Body of pancreas (tissue), 4 donors: ENCODE measurements around the gene REXO2. TPM values are rescaled to one million over a fixed set of nuclear protein-coding genes. Genes with fewer than 3 reads are reported as not detected.

ENCODE experiments used
- ATAC-seq: fragments of 150-250 bp; one replicate; pipeline ENCODE4 v1.9.1; 2016
- DNase-seq, 4 donors: peaks; one replicate each; pipeline ENCODE4 v3.0.0-alpha.2; 2019
- H3K27ac ChIP-seq, 4 donors: fragments of 200-600 bp; sonication (generic); 1 replicate in 3 of 4; 2 replicates in 1 of 4; pipeline versions ENCODE4 v1.5.1 to v1.6.1; 2016 to 2019; ENCODE audit warnings: mild to moderate bottlenecking in 1 of 4, mixed read lengths in 1 of 4, moderate library complexity in 1 of 4
- H3K27me3 ChIP-seq, 2 donors: fragments of 200-600 bp; sonication (generic); one replicate each; pipeline ENCODE4 v1.6.0; 2016; ENCODE audit warnings: mild to moderate bottlenecking in 1 of 2
- H3K36me3 ChIP-seq, 2 donors: fragments of 200-600 bp; sonication (generic); replicated peaks in 1 of 2; 2 replicates each; pipeline ENCODE4 v1.5.1; 2016; ENCODE audit warnings: low read depth in 2 of 2; ENCODE audit not compliant: insufficient read depth in 1 of 2
- H3K4me1 ChIP-seq: fragments of 200-600 bp; sonication (generic); one replicate; pipeline ENCODE4 v1.6.0; 2016
- H3K4me3 ChIP-seq, 2 donors: fragments of 200-600 bp; sonication (generic); 1 replicate in 1 of 2; 2 replicates in 1 of 2; pipeline ENCODE4 v1.5.1; 2016 to 2019
- H3K9me3 ChIP-seq, 3 donors: fragments of 200-600 bp; sonication (generic); 1 replicate in 2 of 3; 2 replicates in 1 of 3; pipeline ENCODE4 v1.5.1; 2016
- POLR2A ChIP-seq, 3 donors: fragments of 450-650 bp; IDR thresholded peaks; one replicate each; pipeline ENCODE4 v1.6.1; 2016; ENCODE audit warnings: antibody characterized with exemption in 3 of 3, mild to moderate bottlenecking in 2 of 3
- WGBS, 2 donors: methylation state at CpG; one replicate each; pipeline ENCODE4 v1.1.5; 2017; 5-methylcytosine and 5-hydroxymethylcytosine counted together
- intact Hi-C: fragments of 100-400 bp; cut with DNase I; formaldehyde crosslinking; loops from one replicate; pipeline ENCODE4 v1.15.1; 2023
- total RNA-seq, 2 donors: library from RNA; depleted of rRNA; stranded (reverse); fragments of >200 nt; gene quantifications; one replicate each; pipeline ENCODE4 v1.1.0, GENCODE V29; 2016
- TF ChIP-seq, protein P1 (sequence below), 7 experiments: fragments of 450-650 bp in 4 of 7; fragments of 200-600 bp in 3 of 7; sonication (generic) in 3 of 7; IDR thresholded peaks; one replicate each; pipeline ENCODE4 v1.5.1; 2016 to 2019; ENCODE audit warnings: antibody characterized with exemption in 7 of 7

REXO2 gene
- total RNA-seq, 2 donors from 2014 or later = 92.1 to 95.9 TPM

DNA sequence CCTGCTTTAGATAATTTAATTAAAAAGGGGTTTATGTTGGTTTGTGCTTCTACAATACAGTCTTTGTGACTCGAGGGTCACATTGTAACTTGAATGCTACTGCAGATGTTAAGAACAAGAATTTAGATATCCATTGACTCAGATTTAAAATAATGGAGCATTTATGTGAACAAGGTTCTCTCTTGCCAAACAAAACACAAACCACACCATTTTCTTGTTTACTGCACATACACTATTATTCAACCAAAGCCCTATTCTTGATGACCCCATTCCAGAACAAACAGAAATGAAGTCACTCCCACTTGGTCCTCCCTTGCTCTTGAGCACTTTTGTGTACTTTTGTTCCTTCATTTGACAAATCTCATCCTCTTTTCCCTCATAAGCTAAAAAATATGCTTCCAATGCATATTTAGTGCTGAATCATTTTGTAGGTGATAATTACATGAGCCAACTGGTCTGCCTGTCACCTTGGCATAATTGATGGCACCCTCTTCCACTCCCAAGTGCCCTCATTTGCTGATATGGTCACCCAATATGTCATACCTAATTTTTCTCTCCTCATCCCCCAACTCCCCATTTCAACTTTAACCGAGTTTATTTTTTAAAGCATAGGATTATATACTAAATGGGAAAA is 41.8 kb upstream of the REXO2 start:
- H3K9me3 ChIP-seq = peaks cover 0 to 3% (median 0%) of the 10 kb centered on the region in 3 donors
- DNase-seq (no peak), ATAC-seq (no peak)
- H3K4me3 ChIP-seq = no peak overlapping the region
- peaks cover 21% of the 10 kb centered on the region for H3K4me1 ChIP-seq
- no peaks in the 10 kb centered on the region for H3K36me3 ChIP-seq
- H3K27me3 ChIP-seq = no peaks in the 10 kb centered on the region
- WGBS, 2 donors = 79 to 88% methylated on average over 2 of the region's 2 CpGs
- intact Hi-C loops = no loop called here
- no peak overlapping the region for H3K27ac ChIP-seq
- TF ChIP-seq POLR2A (IDR thresholded peaks at IDR 0.05) = no peak
- TF ChIP-seq, protein P1, sequence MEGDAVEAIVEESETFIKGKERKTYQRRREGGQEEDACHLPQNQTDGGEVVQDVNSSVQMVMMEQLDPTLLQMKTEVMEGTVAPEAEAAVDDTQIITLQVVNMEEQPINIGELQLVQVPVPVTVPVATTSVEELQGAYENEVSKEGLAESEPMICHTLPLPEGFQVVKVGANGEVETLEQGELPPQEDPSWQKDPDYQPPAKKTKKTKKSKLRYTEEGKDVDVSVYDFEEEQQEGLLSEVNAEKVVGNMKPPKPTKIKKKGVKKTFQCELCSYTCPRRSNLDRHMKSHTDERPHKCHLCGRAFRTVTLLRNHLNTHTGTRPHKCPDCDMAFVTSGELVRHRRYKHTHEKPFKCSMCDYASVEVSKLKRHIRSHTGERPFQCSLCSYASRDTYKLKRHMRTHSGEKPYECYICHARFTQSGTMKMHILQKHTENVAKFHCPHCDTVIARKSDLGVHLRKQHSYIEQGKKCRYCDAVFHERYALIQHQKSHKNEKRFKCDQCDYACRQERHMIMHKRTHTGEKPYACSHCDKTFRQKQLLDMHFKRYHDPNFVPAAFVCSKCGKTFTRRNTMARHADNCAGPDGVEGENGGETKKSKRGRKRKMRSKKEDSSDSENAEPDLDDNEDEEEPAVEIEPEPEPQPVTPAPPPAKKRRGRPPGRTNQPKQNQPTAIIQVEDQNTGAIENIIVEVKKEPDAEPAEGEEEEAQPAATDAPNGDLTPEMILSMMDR (IDR thresholded peaks at IDR 0.05) = no peak

DNA sequence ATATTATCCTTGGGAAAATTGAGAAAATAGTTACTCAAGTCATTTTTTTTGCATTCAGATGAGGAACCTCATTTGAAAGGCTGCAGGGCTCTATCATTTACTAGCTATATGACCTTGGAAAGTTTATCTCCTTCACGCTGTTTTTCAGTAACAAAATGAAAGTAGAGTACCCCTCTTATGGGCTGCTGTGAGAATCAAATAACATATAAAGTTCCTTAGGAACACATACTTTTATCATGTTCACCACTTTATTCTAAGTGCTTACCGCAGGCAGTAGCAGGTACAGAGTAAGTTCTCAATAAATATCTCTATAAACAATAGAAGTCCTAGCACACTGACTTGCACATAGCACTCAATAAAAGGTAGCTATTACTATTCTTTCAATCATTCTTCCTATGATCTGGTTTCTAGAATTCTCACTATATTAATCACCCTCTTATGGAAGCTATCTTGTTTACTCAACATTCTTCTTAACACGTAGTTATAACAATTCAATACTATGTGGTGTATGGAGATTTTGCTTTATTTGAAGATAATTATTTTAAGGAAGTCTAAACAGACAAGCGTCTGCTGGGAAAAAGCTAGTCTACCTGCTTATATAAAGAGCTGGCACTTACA is 40.9 kb upstream of the REXO2 start:
- Histone ChIP-seq H3K4me1 (peaks cover 31% of the 10 kb centered on the region), H3K9me3 (peaks cover 0 to 3% (median 0%) of the 10 kb centered on the region in 3 donors), H3K4me3 (no peak overlapping the region), H3K27ac (no peak overlapping the region), H3K36me3 (no peaks in the 10 kb centered on the region), H3K27me3 (no peaks in the 10 kb centered on the region)
- DNase-seq = no peak
- TF ChIP-seq, protein P1 (IDR thresholded peaks at IDR 0.05) = no peak
- TF ChIP-seq POLR2A (IDR thresholded peaks at IDR 0.05) = no peak
- intact Hi-C loops = no loop called here
- whole genome bisulfite sequencing, 2 donors = 46 to 49% methylated on average over 4 of the region's 4 CpGs
- no peak for ATAC-seq

DNA sequence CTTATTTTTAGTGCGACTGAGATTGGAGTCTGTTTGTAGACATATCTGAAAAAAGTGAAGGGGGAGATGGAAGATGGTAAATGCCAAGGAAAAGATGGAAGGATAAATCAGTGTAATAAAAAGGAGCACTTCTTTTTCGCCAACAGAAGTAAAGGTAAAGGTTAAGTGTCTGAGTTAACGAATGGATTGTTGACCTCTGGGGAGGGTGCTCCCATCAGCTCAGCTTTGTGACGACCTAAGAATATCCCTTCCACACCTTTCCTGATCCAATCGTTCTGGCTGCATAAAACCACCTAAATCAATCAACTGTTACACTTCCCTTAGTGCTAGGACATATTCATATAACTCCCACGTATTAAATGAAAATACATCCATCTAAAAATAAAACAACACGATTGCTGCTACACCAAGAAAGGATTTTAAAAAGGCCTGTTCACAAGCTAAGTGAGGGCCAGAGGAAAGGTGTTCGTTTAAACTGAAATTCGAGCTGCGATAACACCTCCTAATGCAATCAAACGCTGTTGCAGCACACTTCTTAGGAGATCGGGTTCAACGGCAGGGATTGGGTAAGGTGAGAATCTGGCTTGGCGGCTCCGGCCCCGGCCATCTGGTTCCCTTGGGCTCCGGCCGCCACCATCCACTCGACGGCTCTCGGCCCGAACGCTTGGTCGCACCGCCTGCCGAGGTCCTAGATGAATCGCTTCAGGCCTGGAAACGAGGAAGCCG is 39.6 kb upstream of the REXO2 start:
- ATAC-seq (peak; percentile 64), DNase-seq (peak; percentile 69 to 81 (median 78))
- peak overlapping the region; percentile 96 to 99 (median 98) for H3K27ac ChIP-seq
- TF ChIP-seq, protein P1 (IDR thresholded peaks at IDR 0.05) = peak in 1 of 7 experiments; percentile 8
- TF ChIP-seq POLR2A (IDR thresholded peaks at IDR 0.05) = peak in 1 of 3 donors; percentile 63
- no peaks in the 10 kb centered on the region for H3K36me3 ChIP-seq
- H3K4me3 ChIP-seq = peak overlapping the region; percentile 18 to 49
- 2 to 4% methylated on average over 16 to 29 of the region's 29 CpGs for WGBS, 2 donors
- intact Hi-C loops = no loop called here
- peaks cover 31% of the 10 kb centered on the region for H3K4me1 ChIP-seq
- peaks cover 0 to 3% (median 0%) of the 10 kb centered on the region in 3 donors for H3K9me3 ChIP-seq
- H3K27me3 ChIP-seq = no peaks in the 10 kb centered on the region

DNA sequence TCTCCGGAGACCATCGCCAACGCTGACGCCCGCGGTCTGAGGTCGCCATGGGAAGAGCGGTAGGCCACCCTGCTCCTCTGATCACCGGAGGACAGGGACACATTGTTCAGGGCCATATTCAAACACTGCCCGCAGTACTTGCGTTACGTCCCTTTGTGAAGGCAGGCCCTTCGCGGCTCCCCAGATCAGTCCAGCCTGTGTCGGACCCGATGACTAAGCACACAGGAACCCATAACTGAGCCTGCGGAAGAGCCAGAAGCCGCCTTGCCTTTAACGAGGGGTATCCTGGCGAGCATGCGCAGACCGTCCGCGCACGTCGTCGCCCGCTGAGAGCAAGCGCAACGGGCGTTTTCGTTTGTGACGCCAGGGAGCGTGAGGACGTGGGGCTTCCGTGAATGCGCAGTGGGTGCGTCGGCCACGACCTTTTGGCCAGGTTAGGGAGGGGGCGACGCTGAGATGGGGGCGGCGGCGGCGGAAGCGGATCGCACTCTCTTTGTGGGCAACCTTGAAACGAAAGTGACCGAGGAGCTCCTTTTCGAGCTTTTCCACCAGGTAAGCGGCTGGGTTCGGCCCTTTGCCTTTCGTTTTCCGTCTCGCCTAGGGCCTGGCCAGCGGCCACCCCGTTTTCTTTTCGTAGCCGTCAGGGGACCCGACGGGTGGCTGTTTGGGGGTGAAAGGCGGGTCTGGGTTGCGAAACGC is 38.9 kb upstream of the REXO2 start, which contains the start of the genes C11orf71 and RBM7:
TSS of gene C11orf71 (minus strand) at position 296 of the 699 bp plus-strand sequence. CDS start at position 116, 180 bp downstream.
TSS of gene RBM7 (plus strand) at position 451 of the 699 bp plus-strand sequence. CDS start at position 457, 6 bp downstream.
- H3K9me3 ChIP-seq = peaks cover 0 to 3% (median 0%) of the 10 kb centered on the region in 3 donors
- peak within 1 kb of the TSS; percentile 49 to 75 for H3K4me3 ChIP-seq
- peak; percentile 97 to 98 (median 98) for DNase-seq
- intact Hi-C loops = no loop called here
- peak; percentile 97 for ATAC-seq
- TF ChIP-seq, protein P1 (IDR thresholded peaks at IDR 0.05) = peak in 1 of 7 experiments; percentile 5
- peak; percentile 97 to 99 (median 99) for TF ChIP-seq POLR2A (IDR thresholded peaks at IDR 0.05)
- WGBS, 2 donors = 0 to 1% methylated on average over 27 to 65 of the region's 65 CpGs
- H3K27ac ChIP-seq = peak within 1 kb of the TSS; percentile 96 to 99 (median 98)
- peaks cover 31% of the 10 kb centered on the region for H3K4me1 ChIP-seq
- no peaks in the 10 kb centered on the region for H3K27me3 ChIP-seq
- H3K36me3 ChIP-seq = no peaks in the 10 kb centered on the region
